ENCODE results near the gene RASSF1. TPM values are rescaled to one million over a fixed set of nuclear protein-coding genes. Genes with fewer than 3 reads are reported as not detected.
A peak's percentile ranks its signal among the peaks of the same experiment; 100 is the strongest.

RASSF1 gene
- total RNA-seq, 1 donor from 2014 or later = 27.8 TPM

DNA sequence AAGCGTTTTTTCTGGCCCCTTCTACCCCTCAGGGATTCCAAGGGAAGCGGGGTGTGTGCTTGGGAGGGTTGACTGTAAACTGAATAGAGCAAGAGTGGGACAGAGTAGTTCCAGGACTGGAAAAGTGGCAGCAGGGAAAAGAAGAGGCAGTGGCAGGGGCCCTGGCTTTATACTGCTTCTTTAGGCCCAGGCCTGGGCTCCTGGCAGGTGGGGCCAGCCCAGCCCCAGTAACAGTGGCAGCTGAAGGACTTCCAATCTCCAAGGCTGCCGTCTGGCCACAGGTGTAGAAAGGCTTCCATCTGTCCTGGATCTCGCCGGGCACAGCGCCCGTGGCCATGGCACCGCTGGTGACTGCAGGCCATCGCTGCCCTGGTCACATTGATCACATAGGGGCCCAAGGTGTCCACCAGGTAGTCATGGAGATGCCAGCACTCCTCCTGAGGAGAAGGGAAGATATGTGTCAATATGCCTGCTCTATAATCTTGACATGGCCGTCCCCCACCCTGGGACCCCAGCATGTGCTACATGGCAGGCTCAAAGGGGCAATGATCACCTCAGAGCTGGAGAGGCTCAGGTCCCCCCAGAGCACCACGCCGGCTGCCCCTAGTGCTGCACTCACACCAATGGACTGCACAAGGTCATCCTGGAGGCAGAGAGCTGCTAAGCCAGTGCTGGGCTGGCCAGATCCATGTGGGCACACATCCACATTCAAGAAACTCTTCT, 47.4 kb downstream of the RASSF1 start:
- Mint-ChIP-seq H3K9me3 (ENCODE audit: unreplicated experiment) (peaks cover 4% of the 10 kb centered on the region), H3K27ac (ENCODE audit: unreplicated experiment) (peak overlapping the region; percentile 93), H3K27me3 (ENCODE audit: unreplicated experiment) (peaks cover 2% of the 10 kb centered on the region), H3K36me3 (ENCODE audit: unreplicated experiment) (no peaks in the 10 kb centered on the region), H3K4me3 (ENCODE audit: unreplicated experiment) (peak overlapping the region; percentile 91), H3K4me1 (ENCODE audit: low read depth, unreplicated experiment) (peaks cover 8% of the 10 kb centered on the region)
- TF ChIP-seq CTCF (IDR thresholded peaks at IDR 0.05; ENCODE audit: partially characterized antibody, unreplicated experiment) = no peak
- no peak for DNase-seq

- peak; percentile 95 for DNase-seq
- Mint-ChIP-seq H3K27me3 (ENCODE audit: unreplicated experiment) (peaks cover 2% of the 10 kb centered on the region), H3K36me3 (ENCODE audit: unreplicated experiment) (no peaks in the 10 kb centered on the region), H3K27ac (ENCODE audit: unreplicated experiment) (peak within 1 kb of the TSS; percentile 93), H3K4me1 (ENCODE audit: low read depth, unreplicated experiment) (peaks cover 8% of the 10 kb centered on the region), H3K9me3 (ENCODE audit: unreplicated experiment) (peaks cover 4% of the 10 kb centered on the region), H3K4me3 (ENCODE audit: unreplicated experiment) (peak within 1 kb of the TSS; percentile 91)
- TF ChIP-seq CTCF (IDR thresholded peaks at IDR 0.05; ENCODE audit: partially characterized antibody, unreplicated experiment) = no peak
Observed at GRCh38 chr3:50292159-50293078, 48.2 kb downstream of the RASSF1 start, which contains the start of gene IFRD2. Gene IFRD2, minus strand, starts transcription at chr3:50292429. Its CDS starts 155 bp downstream, at chr3:50292274.

DNA sequence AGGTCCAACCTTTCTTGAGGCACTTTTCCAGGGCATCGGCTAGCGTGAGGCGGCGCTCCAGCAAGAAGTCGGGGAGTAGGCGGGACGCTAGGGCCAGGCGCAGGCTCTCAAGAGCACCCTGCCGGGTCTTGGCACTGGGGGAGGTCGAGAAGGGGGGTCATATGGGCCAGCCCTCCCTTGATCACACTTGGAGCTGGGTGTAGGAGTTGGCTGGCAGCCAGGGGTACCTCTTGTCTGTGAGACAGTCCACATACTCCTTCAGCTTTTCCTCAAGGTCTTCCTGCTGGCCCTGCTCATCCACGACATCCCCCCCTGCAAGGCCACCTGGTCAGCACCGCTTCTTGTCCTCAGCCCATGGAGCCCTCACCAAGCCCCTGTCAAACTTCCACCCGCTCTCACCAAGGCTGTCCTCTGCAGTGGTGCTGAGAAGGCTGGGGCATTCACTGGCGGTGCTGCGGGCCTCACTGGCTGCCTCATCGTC, 50.4 kb downstream of the RASSF1 start:
- H3K4me3 Mint-ChIP-seq (ENCODE audit: unreplicated experiment) = no peak overlapping the region
- peaks cover 8% of the 10 kb centered on the region for H3K4me1 Mint-ChIP-seq (ENCODE audit: low read depth, unreplicated experiment)
- TF ChIP-seq CTCF (IDR thresholded peaks at IDR 0.05; ENCODE audit: partially characterized antibody, unreplicated experiment) = no peak
- H3K9me3 Mint-ChIP-seq (ENCODE audit: unreplicated experiment) = peaks cover 4% of the 10 kb centered on the region
- no peak overlapping the region for H3K27ac Mint-ChIP-seq (ENCODE audit: unreplicated experiment)
- no peaks in the 10 kb centered on the region for H3K36me3 Mint-ChIP-seq (ENCODE audit: unreplicated experiment)
- no peak for DNase-seq
- H3K27me3 Mint-ChIP-seq (ENCODE audit: unreplicated experiment) = peaks cover 2% of the 10 kb centered on the region

- Mint-ChIP-seq H3K4me1 (ENCODE audit: low read depth, unreplicated experiment) (peaks cover 8% of the 10 kb centered on the region), H3K4me3 (ENCODE audit: unreplicated experiment) (no peak overlapping the region), H3K27me3 (ENCODE audit: unreplicated experiment) (peaks cover 2% of the 10 kb centered on the region), H3K9me3 (ENCODE audit: unreplicated experiment) (peaks cover 4% of the 10 kb centered on the region), H3K27ac (ENCODE audit: unreplicated experiment) (no peak overlapping the region), H3K36me3 (ENCODE audit: unreplicated experiment) (no peaks in the 10 kb centered on the region)
- no peak for DNase-seq
- no peak for TF ChIP-seq CTCF (IDR thresholded peaks at IDR 0.05; ENCODE audit: partially characterized antibody, unreplicated experiment)
Observed at GRCh38 chr3:50289130-50289529, 51.5 kb downstream of the RASSF1 start.
